ENCODE results near the gene NAV2. TPM values are rescaled to one million over a fixed set of nuclear protein-coding genes. Genes with fewer than 3 reads are reported as not detected.

Gene NAV2
- total RNA-seq, 1 experiment from 2014 or later, result 63.5 TPM

DNA sequence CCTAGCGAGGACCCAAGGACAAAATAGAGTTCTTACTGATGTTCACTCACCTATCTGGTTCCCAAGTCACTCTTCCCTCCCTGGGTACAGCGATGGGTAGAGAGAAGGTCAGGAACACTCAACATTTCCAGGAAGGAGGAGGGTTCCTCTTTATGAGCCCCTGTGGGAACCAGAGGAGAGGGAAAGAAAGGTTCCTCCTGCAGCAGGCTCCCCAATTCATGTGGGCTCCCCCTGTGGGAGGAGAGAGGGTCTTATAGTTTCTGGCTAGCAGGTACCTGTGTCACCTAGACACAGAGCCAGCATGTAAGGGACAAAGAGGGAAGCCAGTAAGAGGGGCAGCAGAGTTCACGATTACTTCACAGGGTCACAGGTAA lies 354.1 kb downstream of the NAV2 start:
- ChIA-PET CTCF (no interaction called here), POLR2A (no interaction called here)
- Histone ChIP-seq H3K27me3 (replicated peaks; ENCODE audit: control insufficient read depth, insufficient read depth, low read length) (no peaks in the 10 kb centered on the region), H3K4me1 (peaks cover 29% of the 10 kb centered on the region), H3K9me3 (0 out of 2 replicates have a peak, but pooled peaks cover 3% of the 10 kb centered on the region), H3K4me3 (ENCODE audit: low read depth, low read length) (no peak overlapping the region), H3K36me3 (ENCODE audit: control insufficient read depth, insufficient read depth, low read length) (0 out of 2 replicates have a peak, but pooled peaks cover 1% of the 10 kb centered on the region)
- Mint-ChIP-seq H3K36me3 (ENCODE audit: insufficient read depth, unreplicated experiment) (peaks cover 82% of the 10 kb centered on the region), H3K27me3 (ENCODE audit: insufficient read depth, unreplicated experiment) (no peaks in the 10 kb centered on the region), H3K4me3 (ENCODE audit: unreplicated experiment) (no peak overlapping the region), H3K27ac (ENCODE audit: unreplicated experiment) (peak overlapping the region; percentile 33), H3K9me3 (ENCODE audit: unreplicated experiment) (no peaks in the 10 kb centered on the region), H3K4me1 (ENCODE audit: low read depth, unreplicated experiment) (peaks cover 18% of the 10 kb centered on the region)
- intact Hi-C loops (cut with micrococcal nuclease; ENCODE audit: unreplicated experiment), result no loop called here
- no TSS peak for BruUV-seq (replicated peaks)
- DNase-seq, result no peak
- TF ChIP-seq, protein P1, sequence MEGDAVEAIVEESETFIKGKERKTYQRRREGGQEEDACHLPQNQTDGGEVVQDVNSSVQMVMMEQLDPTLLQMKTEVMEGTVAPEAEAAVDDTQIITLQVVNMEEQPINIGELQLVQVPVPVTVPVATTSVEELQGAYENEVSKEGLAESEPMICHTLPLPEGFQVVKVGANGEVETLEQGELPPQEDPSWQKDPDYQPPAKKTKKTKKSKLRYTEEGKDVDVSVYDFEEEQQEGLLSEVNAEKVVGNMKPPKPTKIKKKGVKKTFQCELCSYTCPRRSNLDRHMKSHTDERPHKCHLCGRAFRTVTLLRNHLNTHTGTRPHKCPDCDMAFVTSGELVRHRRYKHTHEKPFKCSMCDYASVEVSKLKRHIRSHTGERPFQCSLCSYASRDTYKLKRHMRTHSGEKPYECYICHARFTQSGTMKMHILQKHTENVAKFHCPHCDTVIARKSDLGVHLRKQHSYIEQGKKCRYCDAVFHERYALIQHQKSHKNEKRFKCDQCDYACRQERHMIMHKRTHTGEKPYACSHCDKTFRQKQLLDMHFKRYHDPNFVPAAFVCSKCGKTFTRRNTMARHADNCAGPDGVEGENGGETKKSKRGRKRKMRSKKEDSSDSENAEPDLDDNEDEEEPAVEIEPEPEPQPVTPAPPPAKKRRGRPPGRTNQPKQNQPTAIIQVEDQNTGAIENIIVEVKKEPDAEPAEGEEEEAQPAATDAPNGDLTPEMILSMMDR (IDR thresholded peaks at IDR 0.05; ENCODE audit: insufficient read depth in 1 of 2, low read depth in 1 of 2, low read length in 1 of 2, severe bottlenecking in 1 of 2, unreplicated experiment in 1 of 2), result no peak

DNA sequence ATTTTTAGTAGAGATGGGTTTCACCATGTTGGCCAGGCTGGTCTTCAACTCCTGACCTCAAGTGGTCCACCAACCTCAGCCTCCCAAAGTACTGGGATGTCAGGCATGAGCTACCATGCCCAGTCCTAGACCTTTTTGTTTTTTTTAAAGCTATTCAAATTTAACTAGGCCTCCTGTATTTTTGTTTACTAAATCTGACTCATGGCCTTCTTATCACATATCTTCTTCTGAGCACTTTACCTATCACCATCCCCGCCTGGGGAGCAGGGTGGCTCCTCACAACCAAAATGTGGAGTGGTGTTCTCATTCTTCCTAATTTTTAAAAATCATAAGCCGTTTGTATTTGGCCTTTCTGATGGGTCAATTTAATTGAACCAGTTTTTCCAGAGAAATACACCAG lies 355.0 kb downstream of the NAV2 start:
- DNase-seq, result no peak
- no peak overlapping the region for H3K4me3 ChIP-seq (ENCODE audit: low read depth, low read length)
- H3K27ac Mint-ChIP-seq (ENCODE audit: unreplicated experiment), result peak overlapping the region; percentile 61
- 0 out of 2 replicates have a peak, but pooled peaks cover 3% of the 10 kb centered on the region for H3K9me3 ChIP-seq
- H3K4me1 Mint-ChIP-seq (ENCODE audit: low read depth, unreplicated experiment), result peaks cover 18% of the 10 kb centered on the region
- 0 out of 2 replicates have a peak, but pooled peaks cover 1% of the 10 kb centered on the region for H3K36me3 ChIP-seq (ENCODE audit: control insufficient read depth, insufficient read depth, low read length)
- no TSS peak for BruUV-seq (replicated peaks)
- H3K36me3 Mint-ChIP-seq (ENCODE audit: insufficient read depth, unreplicated experiment), result peaks cover 79% of the 10 kb centered on the region
- H3K4me1 ChIP-seq, result peaks cover 29% of the 10 kb centered on the region
- TF ChIP-seq, protein P1 (IDR thresholded peaks at IDR 0.05; ENCODE audit: insufficient read depth in 1 of 2, low read depth in 1 of 2, low read length in 1 of 2, severe bottlenecking in 1 of 2, unreplicated experiment in 1 of 2), result no peak
- ChIA-PET POLR2A (no interaction called here), CTCF (interaction anchor here (0.7 kb wide), 1 partner anchor 41 kb away, joined by 4 read pairs; no protein-coding TSS in a partner anchor)
- H3K27me3 ChIP-seq (replicated peaks; ENCODE audit: control insufficient read depth, insufficient read depth, low read length), result no peaks in the 10 kb centered on the region
- H3K4me3 Mint-ChIP-seq (ENCODE audit: unreplicated experiment), result no peak overlapping the region
- no peaks in the 10 kb centered on the region for H3K9me3 Mint-ChIP-seq (ENCODE audit: unreplicated experiment)
- H3K27me3 Mint-ChIP-seq (ENCODE audit: insufficient read depth, unreplicated experiment), result no peaks in the 10 kb centered on the region
- intact Hi-C loops (cut with micrococcal nuclease; ENCODE audit: unreplicated experiment), result no loop called here

DNA sequence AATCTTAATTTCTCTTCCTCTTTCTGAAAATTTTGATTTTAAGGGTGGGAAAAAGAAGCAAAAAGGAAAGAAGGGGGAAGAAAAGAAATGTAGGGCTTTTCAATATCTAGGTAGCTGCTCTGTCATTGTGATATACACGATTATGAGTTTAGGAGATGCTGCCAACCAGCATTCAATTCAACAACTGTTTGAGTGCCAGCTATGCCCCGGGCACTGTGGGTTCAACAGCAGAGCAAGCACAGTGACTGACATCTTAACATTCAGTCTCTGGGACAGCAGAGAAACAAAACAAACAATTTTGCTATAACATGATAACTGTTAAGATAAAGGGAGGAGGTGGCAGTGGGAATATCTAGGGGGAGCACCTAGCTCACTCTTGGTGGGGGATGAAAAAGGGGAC lies 356.1 kb downstream of the NAV2 start:
- H3K4me3 Mint-ChIP-seq (ENCODE audit: unreplicated experiment), result no peak overlapping the region
- Histone ChIP-seq H3K9me3 (0 out of 2 replicates have a peak, but pooled peaks cover 3% of the 10 kb centered on the region), H3K36me3 (ENCODE audit: control insufficient read depth, insufficient read depth, low read length) (0 out of 2 replicates have a peak, but pooled peaks cover 1% of the 10 kb centered on the region), H3K4me1 (peaks cover 27% of the 10 kb centered on the region), H3K27me3 (replicated peaks; ENCODE audit: control insufficient read depth, insufficient read depth, low read length) (no peaks in the 10 kb centered on the region), H3K4me3 (ENCODE audit: low read depth, low read length) (no peak overlapping the region)
- no peak for DNase-seq
- H3K27ac Mint-ChIP-seq (ENCODE audit: unreplicated experiment), result peak overlapping the region; percentile 61
- no peaks in the 10 kb centered on the region for H3K9me3 Mint-ChIP-seq (ENCODE audit: unreplicated experiment)
- no TSS peak for BruUV-seq (replicated peaks)
- CTCF ChIA-PET, result interaction anchor here (0.9 kb wide), 1 partner anchor 68 kb away, joined by 3 read pairs; no protein-coding TSS in a partner anchor
- TF ChIP-seq, protein P1 (IDR thresholded peaks at IDR 0.05; ENCODE audit: insufficient read depth in 1 of 2, low read depth in 1 of 2, low read length in 1 of 2, severe bottlenecking in 1 of 2, unreplicated experiment in 1 of 2), result no peak
- H3K4me1 Mint-ChIP-seq (ENCODE audit: low read depth, unreplicated experiment), result peaks cover 18% of the 10 kb centered on the region
- H3K27me3 Mint-ChIP-seq (ENCODE audit: insufficient read depth, unreplicated experiment), result no peaks in the 10 kb centered on the region
- intact Hi-C loops (cut with micrococcal nuclease; ENCODE audit: unreplicated experiment), result no loop called here
- peaks cover 73% of the 10 kb centered on the region for H3K36me3 Mint-ChIP-seq (ENCODE audit: insufficient read depth, unreplicated experiment)
- POLR2A ChIA-PET, result no interaction called here
